ENCODE measurements around the gene CALHM3. TPM values are rescaled to one million over a fixed set of nuclear protein-coding genes. Genes with fewer than 3 reads are reported as not detected.

The CALHM3 gene
- 0.14 TPM in 1 of 2 replicates, not detected in the other for total RNA-seq (2014; rRNA removed; shearing (Covaris generic))
- polyA plus RNA-seq (2016; fragmentation: Nextera tagmentation; extraction: Ambion mirVana): 0.19 TPM in 1 of 2 replicates, not detected in the other
- long read RNA-seq, partial matches to known transcripts: 1 of 1 reads
- long read RNA-seq, other reads (novel, unspliced or antisense): 0 of 1 reads

- no peaks in the 10 kb centered on the region for H3F3A ChIP-seq (replicated peaks; ENCODE audit: low read depth)
- TF ChIP-seq, protein P1, sequence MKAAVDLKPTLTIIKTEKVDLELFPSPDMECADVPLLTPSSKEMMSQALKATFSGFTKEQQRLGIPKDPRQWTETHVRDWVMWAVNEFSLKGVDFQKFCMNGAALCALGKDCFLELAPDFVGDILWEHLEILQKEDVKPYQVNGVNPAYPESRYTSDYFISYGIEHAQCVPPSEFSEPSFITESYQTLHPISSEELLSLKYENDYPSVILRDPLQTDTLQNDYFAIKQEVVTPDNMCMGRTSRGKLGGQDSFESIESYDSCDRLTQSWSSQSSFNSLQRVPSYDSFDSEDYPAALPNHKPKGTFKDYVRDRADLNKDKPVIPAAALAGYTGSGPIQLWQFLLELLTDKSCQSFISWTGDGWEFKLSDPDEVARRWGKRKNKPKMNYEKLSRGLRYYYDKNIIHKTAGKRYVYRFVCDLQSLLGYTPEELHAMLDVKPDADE (IDR thresholded peaks at IDR 0.05): no peak
- TF ChIP-seq ZNF331 (CRISPR knock-in tag; IDR thresholded peaks at IDR 0.05; ENCODE audit: low read depth) (no peak), EZH2phosphoT487 (IDR thresholded peaks at IDR 0.05; ENCODE audit: unreplicated experiment) (no peak), CTCF (conservative IDR thresholded peaks at IDR 0.05; ENCODE audit: low read depth in 2 of 2) (no peak), REST (IDR thresholded peaks at IDR 0.05; ENCODE audit: unreplicated experiment) (no peak), CREB1 (CRISPR knock-in tag; IDR thresholded peaks at IDR 0.05; ENCODE audit: low read depth) (no peak), ZNF114 (CRISPR knock-in tag; IDR thresholded peaks at IDR 0.05) (no peak), STAT1 (IDR thresholded peaks at IDR 0.05; ENCODE audit: unreplicated experiment) (no peak), NANOG (IDR thresholded peaks at IDR 0.05; ENCODE audit: borderline replicate concordance) (no peak), EZH2 (IDR thresholded peaks at IDR 0.05; ENCODE audit: low read depth, unreplicated experiment) (no peak), ZNF462 (CRISPR knock-in tag; IDR thresholded peaks at IDR 0.05) (no peak), POLR2AphosphoS5 (IDR thresholded peaks at IDR 0.05; ENCODE audit: low read depth) (no peak), JUNB (IDR thresholded peaks at IDR 0.05; ENCODE audit: unreplicated experiment) (no peak)
- no peaks in the 10 kb centered on the region for H3K9me3 Mint-ChIP-seq
- no peak within 1 kb of the TSS for H3K4me3 ChIP-seq
- no peak within 1 kb of the TSS for H2AFZ ChIP-seq
- H3K27ac ChIP-seq (ENCODE audit: low read depth): no peak within 1 kb of the TSS
- H3K9me2 ChIP-seq (ENCODE audit: insufficient read depth): no peaks in the 10 kb centered on the region
- no peak within 1 kb of the TSS for H3K4me2 ChIP-seq
- ATAC-seq: no peak
- H3K4me1 Mint-ChIP-seq: peaks cover 15% of the 10 kb centered on the region
- H4K20me1 ChIP-seq (replicated peaks; ENCODE audit: insufficient read depth): no peaks in the 10 kb centered on the region
- H3K27ac Mint-ChIP-seq: no peak within 1 kb of the TSS
- H3K4me1 ChIP-seq (ENCODE audit: insufficient read depth): no peaks in the 10 kb centered on the region
- DNase-seq (ENCODE audit: low spot score): no peak
- H3K27me3 ChIP-seq (ENCODE audit: insufficient read depth): no peaks in the 10 kb centered on the region
- no peak within 1 kb of the TSS for H3K4me3 Mint-ChIP-seq
- H3K27me3 Mint-ChIP-seq (ENCODE audit: insufficient read depth, low read depth, poor library complexity): peaks cover 15% of the 10 kb centered on the region
- H3K79me2 ChIP-seq (replicated peaks; ENCODE audit: insufficient read depth): no peaks in the 10 kb centered on the region
- no peaks in the 10 kb centered on the region for H3K36me3 ChIP-seq (ENCODE audit: insufficient read depth)
- no peaks in the 10 kb centered on the region for H3K36me3 Mint-ChIP-seq (ENCODE audit: low read depth)
Observed at GRCh38 chr10:103479135-103479534, at the start of gene CALHM3. CALHM3 (minus strand) TSS chr10:103479240; CDS start chr10:103479032, 208 bp downstream.

Measured in GM23338 (cell line).